GM06990 (cell line): Measurements from ENCODE around the gene TAL2.

Source experiments
- DNase-seq: peaks from one replicate; pipeline ENCODE4 v3.0.0-alpha.2; 2011; ENCODE audit not compliant: insufficient read length; ENCODE audit errors: extremely low read depth
- H3K27me3 ChIP-seq: replicated peaks from 2 replicates; pipeline ENCODE4 v1.6.0; 2011; ENCODE audit warnings: low read length; ENCODE audit not compliant: control insufficient read depth, insufficient read depth
- H3K36me3 ChIP-seq: 2 replicates; pipeline ENCODE4 v1.5.1; 2011; ENCODE audit warnings: low read length; ENCODE audit not compliant: control insufficient read depth, insufficient read depth
- H3K4me3 ChIP-seq: replicated peaks from 2 replicates; pipeline ENCODE4 v1.5.1; 2011; ENCODE audit warnings: low read depth, mild to moderate bottlenecking, control low read depth, low read length
- TF ChIP-seq, protein P1 (sequence below): IDR thresholded peaks from 2 replicates; pipeline ENCODE4 v1.5.1; 2011; ENCODE audit warnings: low read length, control low read depth, mild to moderate bottlenecking, inconsistent platforms; ENCODE audit not compliant: insufficient read depth, poor library complexity, severe bottlenecking

The TAL2 gene

DNA sequence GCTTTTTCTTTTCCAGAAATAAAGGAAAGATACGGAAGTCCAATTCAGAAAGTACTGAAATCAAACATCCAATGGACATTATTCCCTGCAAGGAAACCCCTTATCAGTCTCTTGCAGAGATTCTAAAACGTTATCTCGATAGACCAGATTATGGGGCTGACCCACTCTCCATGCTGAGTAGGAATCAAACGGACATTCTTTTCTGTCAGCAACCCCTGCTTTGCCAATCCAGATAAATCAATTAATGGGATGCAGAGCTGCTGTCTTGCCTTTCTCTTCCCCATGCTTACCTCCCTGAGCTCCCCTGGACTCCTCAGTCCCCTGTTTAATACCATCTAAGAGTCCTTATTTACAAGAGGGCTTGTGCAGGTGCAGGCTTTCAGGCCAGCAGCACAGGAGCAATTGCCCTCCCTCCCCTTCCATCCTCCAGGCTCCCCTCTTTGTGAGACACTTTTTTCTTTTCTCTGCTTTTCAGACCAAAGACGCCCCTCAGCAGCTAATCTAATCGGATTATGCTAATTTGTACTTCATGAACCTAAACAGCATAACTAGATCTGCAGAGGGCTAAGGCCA is 14.2 kb downstream of the TAL2 start:
- Histone ChIP-seq H3K27me3 (no peaks in the 10 kb centered on the region), H3K36me3 (no peaks in the 10 kb centered on the region), H3K4me3 (no peak overlapping the region)
- DNase-seq = no peak
- TF ChIP-seq, protein P1, sequence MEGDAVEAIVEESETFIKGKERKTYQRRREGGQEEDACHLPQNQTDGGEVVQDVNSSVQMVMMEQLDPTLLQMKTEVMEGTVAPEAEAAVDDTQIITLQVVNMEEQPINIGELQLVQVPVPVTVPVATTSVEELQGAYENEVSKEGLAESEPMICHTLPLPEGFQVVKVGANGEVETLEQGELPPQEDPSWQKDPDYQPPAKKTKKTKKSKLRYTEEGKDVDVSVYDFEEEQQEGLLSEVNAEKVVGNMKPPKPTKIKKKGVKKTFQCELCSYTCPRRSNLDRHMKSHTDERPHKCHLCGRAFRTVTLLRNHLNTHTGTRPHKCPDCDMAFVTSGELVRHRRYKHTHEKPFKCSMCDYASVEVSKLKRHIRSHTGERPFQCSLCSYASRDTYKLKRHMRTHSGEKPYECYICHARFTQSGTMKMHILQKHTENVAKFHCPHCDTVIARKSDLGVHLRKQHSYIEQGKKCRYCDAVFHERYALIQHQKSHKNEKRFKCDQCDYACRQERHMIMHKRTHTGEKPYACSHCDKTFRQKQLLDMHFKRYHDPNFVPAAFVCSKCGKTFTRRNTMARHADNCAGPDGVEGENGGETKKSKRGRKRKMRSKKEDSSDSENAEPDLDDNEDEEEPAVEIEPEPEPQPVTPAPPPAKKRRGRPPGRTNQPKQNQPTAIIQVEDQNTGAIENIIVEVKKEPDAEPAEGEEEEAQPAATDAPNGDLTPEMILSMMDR = no peak

DNA sequence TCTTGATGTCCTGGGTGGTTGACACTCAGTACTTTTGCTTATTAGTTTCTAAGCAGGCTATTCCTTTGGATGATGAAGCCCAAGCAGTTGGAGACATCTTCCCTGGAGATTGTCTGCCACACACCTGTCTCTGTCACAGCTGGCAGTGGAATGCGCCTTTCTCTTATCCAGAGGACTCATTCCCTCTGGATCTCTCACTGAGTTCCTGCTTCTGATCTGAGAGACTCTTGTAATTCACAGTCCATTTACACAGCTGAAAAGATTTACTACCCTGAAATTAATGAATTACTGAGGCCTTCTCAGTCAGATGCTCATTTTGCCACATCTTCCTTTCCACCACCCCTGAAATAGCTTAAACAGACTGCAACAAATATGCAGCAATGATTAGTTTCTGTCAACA is 15.9 kb downstream of the TAL2 start:
- Histone ChIP-seq H3K36me3 (no peaks in the 10 kb centered on the region), H3K4me3 (no peak overlapping the region), H3K27me3 (no peaks in the 10 kb centered on the region)
- TF ChIP-seq, protein P1 = no peak
- no peak for DNase-seq

DNA sequence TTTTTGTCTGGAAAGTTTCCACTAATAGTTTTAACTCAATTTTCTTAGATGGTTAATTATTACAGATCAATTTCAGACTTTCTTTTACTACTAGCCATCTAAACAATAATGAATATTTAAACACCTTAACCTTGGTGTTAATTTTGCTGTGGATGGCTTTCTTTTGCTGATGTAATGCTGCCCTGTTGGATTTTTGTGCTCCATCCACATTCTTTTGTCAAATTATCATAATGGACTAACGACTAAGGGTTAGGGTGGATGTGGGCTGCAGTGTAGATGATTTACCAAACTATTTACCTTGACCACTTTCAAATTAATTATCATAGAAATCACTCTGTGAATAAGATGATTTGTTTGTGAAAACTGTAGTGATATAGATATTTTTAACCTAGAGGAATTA is 16.5 kb downstream of the TAL2 start:
- Histone ChIP-seq H3K36me3 (no peaks in the 10 kb centered on the region), H3K27me3 (no peaks in the 10 kb centered on the region), H3K4me3 (no peak overlapping the region)
- TF ChIP-seq, protein P1 = no peak
- DNase-seq = no peak

- DNase-seq = no peak
- Histone ChIP-seq H3K4me3 (no peak overlapping the region), H3K27me3 (no peaks in the 10 kb centered on the region), H3K36me3 (no peaks in the 10 kb centered on the region)
- TF ChIP-seq, protein P1 = no peak
Measured at GRCh38 chr9:105679257-105680022, 17.2 kb downstream of the TAL2 start.

- H3K4me3 ChIP-seq = no peak overlapping the region
- no peaks in the 10 kb centered on the region for H3K27me3 ChIP-seq
- no peaks in the 10 kb centered on the region for H3K36me3 ChIP-seq
- TF ChIP-seq, protein P1 = no peak
- DNase-seq = no peak
Measured at GRCh38 chr9:105681313-105681712, 19.1 kb downstream of the TAL2 start.
